GM15510 (cell line): ENCODE results near the gene ENC1.

ENCODE experiments used
- POLR2A ChIP-seq: IDR thresholded peaks from 3 replicates; pipeline ENCODE4 v1.6.1; 2011; ENCODE audit warnings: borderline replicate concordance; ENCODE audit not compliant: insufficient read length; ENCODE audit errors: extremely low read depth

ENC1 gene

DNA sequence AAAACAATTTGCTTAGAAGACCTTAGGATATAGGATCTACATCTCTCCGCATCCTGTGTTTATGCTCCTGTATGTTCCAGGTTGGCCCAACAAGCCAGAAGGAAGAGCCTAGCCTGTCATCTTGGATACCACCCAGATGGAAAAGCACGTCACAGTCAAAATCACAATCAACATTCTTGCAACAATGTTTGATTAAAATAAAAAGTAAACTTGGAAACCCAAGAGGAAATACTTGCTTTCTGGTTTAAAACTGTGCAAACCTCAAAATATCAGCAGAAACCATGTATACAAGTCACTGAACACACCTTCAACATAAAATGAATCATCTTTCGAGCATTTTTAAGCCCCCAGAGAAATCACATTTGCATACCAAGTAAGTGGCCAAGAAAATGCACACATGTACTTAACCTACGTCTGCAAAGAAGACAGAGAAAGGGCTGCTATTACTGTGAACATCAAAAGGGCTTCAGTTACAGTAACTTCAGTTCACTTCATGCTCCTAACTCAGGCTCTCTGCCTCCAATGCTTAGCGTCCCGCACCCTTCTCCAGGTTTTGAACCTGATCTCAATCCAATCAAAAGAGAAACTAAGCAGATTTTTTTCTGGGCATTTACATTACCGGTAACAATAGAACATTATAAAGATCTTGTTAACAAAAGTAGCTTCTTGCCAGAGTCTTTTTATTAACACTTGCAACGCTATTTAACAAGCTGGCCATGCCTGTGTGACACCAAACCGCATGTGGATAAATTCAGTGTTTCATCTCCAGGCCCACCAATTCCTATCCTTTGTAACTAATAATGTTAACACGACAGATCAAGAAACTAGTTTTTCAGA, 1.3 kb downstream of the ENC1 start:
- TF ChIP-seq POLR2A: peak; percentile 11

GRCh38 chr5:74638544-74638969, 2.0 kb downstream of the ENC1 start:
- TF ChIP-seq POLR2A: no peak

DNA sequence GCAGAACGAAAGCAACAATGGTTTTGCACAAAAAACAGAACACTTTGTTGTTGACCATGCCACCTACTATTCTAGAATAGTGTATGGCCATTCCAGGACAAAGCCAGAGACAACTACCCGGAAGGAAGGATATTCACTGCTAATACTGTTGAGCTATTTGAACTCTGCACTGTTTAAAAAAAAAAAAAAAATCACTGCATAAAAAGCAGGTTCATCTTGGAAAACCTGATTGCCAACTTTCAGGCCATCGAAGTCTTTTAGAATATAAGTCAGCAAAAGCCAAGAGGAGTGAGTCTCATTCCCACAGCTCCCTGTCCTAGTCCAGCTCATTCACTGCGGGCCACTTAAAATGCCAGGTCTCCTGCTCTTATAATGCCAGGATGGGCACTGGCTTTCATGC, 4.0 kb downstream of the ENC1 start:
- no peak for TF ChIP-seq POLR2A

DNA sequence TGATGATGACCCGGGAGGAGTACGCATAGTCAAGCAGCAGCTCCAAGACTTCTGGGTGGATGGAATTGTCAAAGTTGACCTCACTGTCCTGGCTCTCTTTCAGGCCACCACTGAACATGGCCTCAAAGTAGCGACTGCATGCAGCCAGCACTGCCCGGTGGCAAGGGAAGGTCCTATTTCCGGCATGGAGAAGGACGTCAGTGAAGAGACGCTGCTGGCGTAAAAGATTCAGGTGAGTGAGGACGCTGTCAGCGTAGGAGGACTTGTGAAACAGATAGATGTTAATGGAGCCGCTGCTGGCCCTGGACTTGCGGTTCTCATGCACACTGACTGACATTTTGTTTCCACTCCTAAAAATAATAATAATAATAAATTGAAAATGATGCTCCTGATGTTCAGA, 4.4 kb downstream of the ENC1 start:
- TF ChIP-seq POLR2A: no peak

- TF ChIP-seq POLR2A: no peak
Measured at GRCh38 chr5:74634611-74635286, 5.8 kb downstream of the ENC1 start.

- no peak for TF ChIP-seq POLR2A
Measured at GRCh38 chr5:74633695-74634094, 6.8 kb downstream of the ENC1 start.

DNA sequence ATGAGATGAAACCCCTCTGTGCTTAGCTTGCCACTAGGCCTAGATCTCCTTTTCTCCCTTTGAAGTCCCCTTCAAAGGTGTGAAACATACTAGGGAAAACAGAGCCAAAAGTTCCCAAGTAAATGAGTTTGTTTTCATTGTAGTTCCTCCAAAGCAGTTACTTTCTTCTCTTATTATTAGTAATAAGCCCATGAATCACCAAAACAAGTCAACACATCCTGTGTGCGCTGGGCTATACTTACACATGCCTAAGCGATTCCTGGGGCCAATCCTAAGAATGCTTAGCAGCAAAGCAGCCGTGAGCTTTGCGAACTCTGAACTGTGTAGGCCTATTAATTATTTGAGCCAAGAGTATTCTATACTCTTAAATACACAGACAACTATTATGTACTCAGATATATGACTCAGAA, 7.6 kb downstream of the ENC1 start:
- no peak for TF ChIP-seq POLR2A

DNA sequence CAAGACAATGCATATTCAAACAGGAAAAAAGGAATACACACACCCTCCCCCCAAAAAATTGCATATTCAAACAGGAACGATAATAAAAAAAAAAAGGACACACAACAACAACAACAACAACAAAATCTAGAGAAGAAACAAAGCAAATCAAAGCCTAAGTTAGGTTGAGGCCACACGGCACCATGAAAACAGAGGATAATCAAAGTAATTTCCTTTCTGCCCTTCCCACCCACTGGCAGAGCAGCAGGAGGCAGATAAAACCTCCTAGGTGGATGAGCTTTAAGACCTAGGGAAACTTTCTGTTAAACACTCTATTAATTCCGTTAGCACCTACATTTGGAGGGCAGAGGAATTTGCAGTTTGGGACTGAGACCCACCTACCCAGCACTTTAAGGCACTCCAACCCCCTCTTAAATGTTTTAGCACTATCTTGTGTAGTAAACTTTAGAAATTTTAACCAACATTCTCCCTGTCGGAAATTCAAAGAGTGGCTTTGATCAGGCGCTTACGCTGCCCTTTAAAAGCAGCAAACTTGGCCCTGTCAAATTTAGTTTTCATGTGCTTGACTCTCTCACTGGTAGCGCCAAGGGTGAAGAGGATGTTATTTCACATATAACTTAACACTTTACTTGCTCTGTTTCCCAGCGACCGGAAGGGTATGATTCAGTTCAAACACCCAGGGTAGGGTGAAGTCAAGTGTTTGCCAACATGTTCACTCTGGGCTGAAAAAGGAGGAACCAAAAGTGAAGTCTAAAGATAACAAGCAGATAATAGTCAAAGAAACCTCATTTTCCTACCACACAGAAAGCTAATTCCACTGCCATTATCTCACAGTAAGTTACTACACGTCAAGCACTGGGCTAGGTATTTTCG, 9.2 kb downstream of the ENC1 start:
- no peak for TF ChIP-seq POLR2A

DNA sequence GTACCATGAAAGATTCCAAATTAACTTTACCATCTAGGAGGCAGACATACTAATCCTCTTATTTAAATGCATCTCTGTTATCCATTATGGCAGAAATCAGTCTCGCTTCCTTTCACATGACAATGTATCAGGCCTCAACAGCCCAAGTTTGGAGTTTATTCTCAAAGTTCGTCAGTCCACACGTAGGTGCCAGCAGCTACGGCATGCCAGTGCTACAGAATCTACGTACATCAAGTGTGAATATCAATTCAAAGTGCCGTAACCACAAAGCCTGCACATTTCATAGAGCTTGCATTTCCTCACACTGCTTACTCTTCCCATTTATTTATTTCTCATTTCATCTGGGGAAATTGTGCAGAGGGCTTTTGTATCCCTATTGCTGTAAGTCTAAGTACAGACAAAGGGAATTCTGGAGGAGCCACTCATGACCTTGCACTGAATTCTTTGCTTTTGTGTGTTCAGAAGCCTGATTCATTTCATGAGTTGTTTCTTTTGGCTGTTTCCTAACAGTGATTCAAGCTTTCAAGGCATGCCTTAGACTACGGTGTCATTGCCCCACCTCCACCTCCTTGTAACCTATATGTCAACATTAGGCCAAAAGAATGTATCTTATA, 10.0 kb downstream of the ENC1 start:
- no peak for TF ChIP-seq POLR2A

DNA sequence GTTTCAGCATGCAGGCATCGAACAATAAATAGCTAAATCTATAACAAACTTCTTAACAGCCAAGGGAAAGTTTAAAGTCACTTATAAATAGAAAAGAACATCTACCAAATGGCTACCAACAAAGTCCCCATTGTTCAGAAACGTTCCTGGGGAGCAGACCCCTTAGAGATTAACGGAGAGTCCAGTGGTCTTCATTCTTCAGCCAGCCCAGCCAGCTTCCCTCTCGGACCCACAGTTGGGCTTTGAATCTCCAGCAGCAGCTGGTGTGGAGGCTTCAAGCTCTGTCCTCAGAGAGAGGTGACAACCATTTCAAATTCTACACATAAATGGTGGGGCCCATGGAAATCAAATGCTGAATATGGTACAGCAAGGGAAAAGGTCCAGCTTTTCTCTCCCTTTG, 11.2 kb downstream of the ENC1 start:
- TF ChIP-seq POLR2A: no peak

DNA sequence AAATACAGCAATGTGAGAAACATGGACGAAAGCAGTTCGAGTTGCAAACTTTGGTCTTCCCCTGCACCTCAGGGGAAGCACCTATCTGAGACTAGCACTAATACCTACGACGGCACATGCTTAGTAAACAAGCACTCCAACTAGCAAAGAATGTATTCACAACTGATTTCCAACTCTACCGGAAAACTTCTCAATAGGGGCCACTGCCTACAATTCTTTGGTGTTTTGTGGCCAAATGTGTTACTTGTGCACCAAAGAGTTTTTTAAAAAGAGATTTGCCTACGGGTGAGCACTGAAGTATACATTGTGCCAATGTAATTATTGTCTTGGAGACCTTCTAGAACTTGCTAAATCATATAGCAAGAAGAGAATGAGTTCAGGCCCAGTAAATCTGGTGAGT, 12.2 kb downstream of the ENC1 start:
- TF ChIP-seq POLR2A: no peak

DNA sequence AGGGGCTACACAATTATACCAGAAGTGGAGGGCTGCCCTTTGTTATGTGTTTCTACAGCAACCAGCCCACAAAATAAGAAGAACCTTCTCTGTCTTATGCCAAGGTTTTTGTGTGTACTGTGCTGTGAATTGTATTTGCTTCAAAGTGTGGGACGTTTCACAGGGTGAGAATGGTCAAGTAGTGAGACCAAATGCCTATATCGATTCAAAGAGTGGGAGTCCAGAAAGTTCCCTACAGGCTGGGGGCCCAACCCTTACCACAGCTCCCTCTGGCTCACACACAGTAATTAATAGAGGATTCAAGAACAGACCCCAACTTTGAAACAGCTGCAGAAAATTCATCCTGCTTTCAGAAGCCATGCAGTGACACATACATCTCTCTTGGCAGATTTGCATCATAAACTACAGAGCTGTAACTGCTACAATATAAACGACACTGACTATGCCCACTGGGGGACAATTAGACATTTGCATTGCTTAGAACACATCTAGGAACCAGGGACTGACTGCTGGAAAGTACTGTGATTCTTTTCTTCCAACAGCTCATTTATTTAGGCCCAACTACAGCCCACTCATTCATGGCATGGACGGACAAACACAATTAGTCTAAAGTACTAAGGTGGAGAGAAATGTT, 12.8 kb downstream of the ENC1 start:
- no peak for TF ChIP-seq POLR2A

DNA sequence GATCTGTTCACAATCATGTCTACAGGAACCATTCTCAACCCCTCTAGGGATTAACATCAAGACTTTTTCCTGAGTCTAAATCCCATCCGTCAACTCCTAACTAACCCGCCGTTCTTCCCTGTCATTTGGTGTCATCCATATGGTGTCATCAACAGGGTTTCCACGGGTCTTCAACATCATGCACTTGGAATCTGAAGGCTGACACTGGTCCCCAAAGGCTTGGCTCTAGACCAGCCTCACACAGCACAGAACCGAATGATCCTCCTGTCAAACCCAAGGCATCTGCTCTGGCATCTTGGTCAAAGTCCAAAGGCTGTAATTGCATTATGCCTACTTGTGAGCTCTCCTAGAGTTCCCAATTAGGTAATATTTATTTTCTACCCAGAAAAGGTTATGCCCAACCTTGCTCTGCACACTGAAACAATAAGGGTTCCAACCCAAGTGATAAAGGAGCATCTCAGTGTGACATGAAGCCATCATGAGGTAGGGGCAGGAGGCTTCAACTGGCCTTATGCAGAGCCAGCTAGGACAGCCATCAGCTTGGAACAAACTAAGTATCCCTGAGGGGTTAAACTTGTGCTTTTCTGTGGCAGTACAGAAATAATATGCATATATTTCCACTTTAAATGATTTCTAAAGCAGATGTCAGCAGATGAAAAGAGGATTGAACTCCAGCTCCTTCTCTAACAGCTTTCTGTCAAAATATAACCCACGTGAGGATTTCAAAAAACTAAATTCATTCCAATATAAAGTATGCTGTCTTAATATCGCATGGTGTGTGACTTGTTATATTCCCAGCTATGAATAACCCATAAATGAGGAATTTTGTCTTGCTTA, 13.9 kb downstream of the ENC1 start:
- no peak for TF ChIP-seq POLR2A
